ENCODE measurements around the gene DCLRE1B.

DCLRE1B gene

DNA sequence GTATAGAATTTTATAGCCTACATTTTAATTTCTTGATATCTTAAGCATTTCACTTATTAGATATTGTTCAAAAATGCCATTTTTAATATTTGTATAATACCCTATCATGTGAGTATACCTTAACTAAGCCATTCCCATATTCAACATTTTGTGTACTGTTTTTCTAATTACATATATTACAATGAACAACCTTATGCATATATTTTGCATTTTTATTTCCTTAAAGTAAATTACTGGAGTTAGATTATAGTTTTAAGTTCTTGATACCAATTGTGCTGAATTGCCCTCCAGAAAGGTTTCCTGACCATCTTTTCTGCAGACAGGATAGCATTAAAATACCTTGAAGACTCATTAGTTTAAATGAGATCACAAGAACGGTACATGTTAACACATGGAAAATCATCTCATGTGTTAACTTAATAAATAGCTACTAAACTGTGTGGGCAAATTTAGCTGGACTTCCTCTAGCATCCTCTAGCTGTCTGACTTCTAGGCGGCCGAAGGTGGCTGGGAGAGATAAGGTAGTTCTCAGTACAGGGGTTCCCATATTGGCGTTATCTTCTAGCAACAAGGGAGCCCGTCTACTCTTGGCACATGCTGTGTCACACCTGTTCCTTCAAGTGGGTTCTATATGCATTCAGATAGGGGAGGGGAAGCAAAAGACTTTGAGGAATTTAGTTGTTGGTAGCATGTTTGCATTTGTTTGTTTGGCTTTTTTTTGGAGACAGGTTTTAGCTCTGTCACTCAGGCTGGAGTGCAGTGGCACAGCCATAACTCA is 8.9 kb downstream of the DCLRE1B start:
- no peaks in the 10 kb centered on the region for H3K27me3 ChIP-seq (ENCODE audit: insufficient read depth, low read length)
- H4K20me1 ChIP-seq (ENCODE audit: insufficient read depth, low read length), result no peaks in the 10 kb centered on the region
- H2AFZ ChIP-seq (ENCODE audit: low read length), result no peak overlapping the region
- H3K9me3 ChIP-seq (ENCODE audit: low read length), result no peaks in the 10 kb centered on the region
- H3K27ac ChIP-seq (ENCODE audit: low read depth, low read length, poor library complexity, severe bottlenecking), result no peak overlapping the region
- H3K9ac ChIP-seq (ENCODE audit: low read length), result no peak overlapping the region
- H3F3A ChIP-seq (ENCODE audit: insufficient read depth, low read length), result no peaks in the 10 kb centered on the region; the same call in 1 of the 2 replicates
- H3K4me2 ChIP-seq (ENCODE audit: low read length), result no peak overlapping the region
- TF ChIP-seq EZH2 (IDR thresholded peaks at IDR 0.05; ENCODE audit: borderline replicate concordance, low read length), result no peak
- TF ChIP-seq, protein P1, sequence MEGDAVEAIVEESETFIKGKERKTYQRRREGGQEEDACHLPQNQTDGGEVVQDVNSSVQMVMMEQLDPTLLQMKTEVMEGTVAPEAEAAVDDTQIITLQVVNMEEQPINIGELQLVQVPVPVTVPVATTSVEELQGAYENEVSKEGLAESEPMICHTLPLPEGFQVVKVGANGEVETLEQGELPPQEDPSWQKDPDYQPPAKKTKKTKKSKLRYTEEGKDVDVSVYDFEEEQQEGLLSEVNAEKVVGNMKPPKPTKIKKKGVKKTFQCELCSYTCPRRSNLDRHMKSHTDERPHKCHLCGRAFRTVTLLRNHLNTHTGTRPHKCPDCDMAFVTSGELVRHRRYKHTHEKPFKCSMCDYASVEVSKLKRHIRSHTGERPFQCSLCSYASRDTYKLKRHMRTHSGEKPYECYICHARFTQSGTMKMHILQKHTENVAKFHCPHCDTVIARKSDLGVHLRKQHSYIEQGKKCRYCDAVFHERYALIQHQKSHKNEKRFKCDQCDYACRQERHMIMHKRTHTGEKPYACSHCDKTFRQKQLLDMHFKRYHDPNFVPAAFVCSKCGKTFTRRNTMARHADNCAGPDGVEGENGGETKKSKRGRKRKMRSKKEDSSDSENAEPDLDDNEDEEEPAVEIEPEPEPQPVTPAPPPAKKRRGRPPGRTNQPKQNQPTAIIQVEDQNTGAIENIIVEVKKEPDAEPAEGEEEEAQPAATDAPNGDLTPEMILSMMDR (IDR thresholded peaks at IDR 0.05; ENCODE audit: low read length), result no peak
- H3K79me2 ChIP-seq (ENCODE audit: insufficient read depth, low read length), result no peaks in the 10 kb centered on the region
- H3K4me3 ChIP-seq (ENCODE audit: low read depth, low read length, poor library complexity, severe bottlenecking), result no peak overlapping the region
- H3K4me1 ChIP-seq (ENCODE audit: insufficient read depth, low read length, severe bottlenecking), result peaks cover 5% of the 10 kb centered on the region
- H3K9me2 ChIP-seq (ENCODE audit: low read depth, low read length), result no peaks in the 10 kb centered on the region
- peaks cover 31% of the 10 kb centered on the region for H3K36me3 ChIP-seq (ENCODE audit: insufficient read depth, low read length)

DNA sequence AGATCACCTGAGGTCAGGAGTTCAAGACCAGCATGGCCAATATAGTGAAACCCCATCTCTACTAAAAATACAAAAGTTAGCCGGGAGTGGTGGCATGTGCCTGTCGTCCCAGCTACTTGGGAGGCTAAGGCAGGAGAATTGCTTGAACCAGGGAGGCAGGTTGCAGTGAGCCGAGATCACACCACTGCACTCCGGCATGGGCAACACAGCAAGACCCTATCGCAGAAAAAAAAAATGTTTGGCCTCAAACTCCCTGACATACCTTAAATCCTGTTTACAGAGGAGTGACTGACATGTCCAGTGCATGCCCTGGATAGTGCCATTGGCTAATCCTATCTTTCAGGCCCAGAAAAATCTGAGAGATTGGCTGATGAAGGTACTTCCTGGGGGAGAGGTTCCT is 11.8 kb downstream of the DCLRE1B start:
- H3K4me1 ChIP-seq (ENCODE audit: insufficient read depth, low read length, severe bottlenecking), result peaks cover 5% of the 10 kb centered on the region
- H3K9me3 ChIP-seq (ENCODE audit: low read length), result no peaks in the 10 kb centered on the region
- H3K4me3 ChIP-seq (ENCODE audit: low read depth, low read length, poor library complexity, severe bottlenecking), result no peak overlapping the region
- H3K36me3 ChIP-seq (ENCODE audit: insufficient read depth, low read length), result peaks cover 10% of the 10 kb centered on the region; the same call in 1 of the 2 replicates
- no peaks in the 10 kb centered on the region for H3F3A ChIP-seq (ENCODE audit: insufficient read depth, low read length)
- H3K9me2 ChIP-seq (ENCODE audit: low read depth, low read length), result no peaks in the 10 kb centered on the region
- H3K9ac ChIP-seq (ENCODE audit: low read length), result no peak overlapping the region
- H4K20me1 ChIP-seq (ENCODE audit: insufficient read depth, low read length), result no peaks in the 10 kb centered on the region
- no peak overlapping the region for H3K27ac ChIP-seq (ENCODE audit: low read depth, low read length, poor library complexity, severe bottlenecking)
- H3K4me2 ChIP-seq (ENCODE audit: low read length), result no peak overlapping the region
- TF ChIP-seq, protein P1 (IDR thresholded peaks at IDR 0.05; ENCODE audit: low read length), result no peak
- TF ChIP-seq EZH2 (IDR thresholded peaks at IDR 0.05; ENCODE audit: borderline replicate concordance, low read length), result no peak
- H3K79me2 ChIP-seq (ENCODE audit: insufficient read depth, low read length), result no peaks in the 10 kb centered on the region
- H2AFZ ChIP-seq (ENCODE audit: low read length), result no peak overlapping the region
- no peaks in the 10 kb centered on the region for H3K27me3 ChIP-seq (ENCODE audit: insufficient read depth, low read length)

DNA sequence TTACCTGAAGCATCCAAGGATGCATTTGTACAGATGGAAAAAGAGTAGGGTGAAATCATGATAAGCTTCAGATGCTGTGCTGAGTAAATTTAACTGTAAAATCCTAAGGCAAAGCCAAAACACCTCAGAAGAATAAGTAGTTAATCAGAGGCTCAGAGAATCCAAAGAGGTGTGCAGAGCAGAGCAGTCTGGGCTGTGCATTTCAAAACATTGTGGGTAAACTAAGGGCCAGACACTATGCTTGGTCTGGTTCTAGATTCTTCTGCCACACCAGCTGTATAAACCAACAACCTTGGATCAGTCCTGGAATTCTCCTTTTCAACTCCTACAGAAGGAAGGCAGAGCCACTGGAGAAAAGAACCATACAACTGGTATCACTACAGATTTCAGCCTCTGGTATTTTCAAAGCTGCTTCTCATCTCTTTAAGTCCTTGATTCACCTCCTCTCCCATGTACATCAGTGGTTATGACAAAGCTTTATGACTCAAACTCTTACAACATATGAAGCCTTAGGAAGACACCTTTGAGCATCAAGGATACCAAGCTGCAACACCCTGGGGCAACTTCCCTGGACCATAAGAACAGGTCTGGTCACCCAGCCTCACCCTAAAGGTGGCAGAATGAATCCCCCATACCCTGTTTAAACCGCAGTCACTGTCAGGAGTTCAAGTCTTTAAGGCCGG is 12.4 kb downstream of the DCLRE1B start:
- Histone ChIP-seq H3F3A (ENCODE audit: insufficient read depth, low read length) (no peaks in the 10 kb centered on the region), H3K4me1 (ENCODE audit: insufficient read depth, low read length, severe bottlenecking) (peaks cover 5% of the 10 kb centered on the region), H3K4me2 (ENCODE audit: low read length) (no peak overlapping the region), H3K27ac (ENCODE audit: low read depth, low read length, poor library complexity, severe bottlenecking) (no peak overlapping the region), H3K36me3 (ENCODE audit: insufficient read depth, low read length) (peaks cover 5% of the 10 kb centered on the region; the same call in 1 of the 2 replicates), H3K4me3 (ENCODE audit: low read depth, low read length, poor library complexity, severe bottlenecking) (no peak overlapping the region), H2AFZ (ENCODE audit: low read length) (no peak overlapping the region), H4K20me1 (ENCODE audit: insufficient read depth, low read length) (no peaks in the 10 kb centered on the region), H3K9ac (ENCODE audit: low read length) (no peak overlapping the region), H3K27me3 (ENCODE audit: insufficient read depth, low read length) (no peaks in the 10 kb centered on the region), H3K9me2 (ENCODE audit: low read depth, low read length) (no peaks in the 10 kb centered on the region), H3K79me2 (ENCODE audit: insufficient read depth, low read length) (no peaks in the 10 kb centered on the region), H3K9me3 (ENCODE audit: low read length) (no peaks in the 10 kb centered on the region)
- TF ChIP-seq, protein P1 (IDR thresholded peaks at IDR 0.05; ENCODE audit: low read length), result no peak
- TF ChIP-seq EZH2 (IDR thresholded peaks at IDR 0.05; ENCODE audit: borderline replicate concordance, low read length), result no peak
